ENCODE results near the gene CAP2.

Gene CAP2

GRCh38 chr6:17589406-17590096, 196.2 kb downstream of the CAP2 start:
- no peak for DNase-seq

DNA sequence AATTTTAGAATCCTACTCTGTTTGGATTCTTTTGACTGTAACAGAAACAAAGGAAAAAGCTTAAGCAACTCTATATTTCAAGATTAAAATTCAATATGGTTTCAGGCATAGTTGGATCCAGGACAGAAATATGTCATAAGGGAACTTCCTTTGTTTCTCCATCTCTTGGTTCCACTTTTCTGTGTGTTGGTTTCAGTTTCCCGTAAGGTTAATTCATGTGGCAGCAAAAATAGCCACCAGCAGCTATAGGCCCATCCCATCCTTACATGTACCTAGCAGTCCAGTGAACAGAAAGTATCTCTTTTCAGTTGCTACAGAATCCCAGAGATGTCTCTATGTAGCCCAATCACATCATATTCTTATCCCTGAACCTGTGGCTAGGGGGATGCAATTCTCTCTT, 197.9 kb downstream of the CAP2 start:
- DNase-seq, result no peak

DNA sequence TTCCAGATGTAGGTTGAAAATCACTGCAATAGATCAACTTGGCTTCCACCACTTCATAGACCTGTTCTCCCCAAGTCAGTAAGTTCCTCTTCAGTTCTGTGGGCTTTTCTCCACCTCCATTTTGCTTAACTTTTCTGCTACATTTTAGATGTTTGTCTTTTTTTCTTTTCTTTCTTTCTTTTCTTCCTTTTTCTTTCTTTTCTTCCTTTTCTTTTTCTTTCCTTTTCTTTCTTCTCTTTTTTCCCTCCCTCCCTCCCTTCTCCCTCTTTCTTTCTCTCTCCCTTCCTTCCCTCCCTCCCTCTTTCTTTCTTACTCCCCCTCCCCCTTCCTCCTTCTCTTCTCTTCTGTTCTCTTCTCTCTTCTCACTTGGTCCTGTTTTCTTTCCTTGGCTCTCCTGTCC, 199.9 kb downstream of the CAP2 start:
- DNase-seq, result no peak

GRCh38 chr6:17596085-17596484, 202.7 kb downstream of the CAP2 start:
- no peak for DNase-seq

DNA sequence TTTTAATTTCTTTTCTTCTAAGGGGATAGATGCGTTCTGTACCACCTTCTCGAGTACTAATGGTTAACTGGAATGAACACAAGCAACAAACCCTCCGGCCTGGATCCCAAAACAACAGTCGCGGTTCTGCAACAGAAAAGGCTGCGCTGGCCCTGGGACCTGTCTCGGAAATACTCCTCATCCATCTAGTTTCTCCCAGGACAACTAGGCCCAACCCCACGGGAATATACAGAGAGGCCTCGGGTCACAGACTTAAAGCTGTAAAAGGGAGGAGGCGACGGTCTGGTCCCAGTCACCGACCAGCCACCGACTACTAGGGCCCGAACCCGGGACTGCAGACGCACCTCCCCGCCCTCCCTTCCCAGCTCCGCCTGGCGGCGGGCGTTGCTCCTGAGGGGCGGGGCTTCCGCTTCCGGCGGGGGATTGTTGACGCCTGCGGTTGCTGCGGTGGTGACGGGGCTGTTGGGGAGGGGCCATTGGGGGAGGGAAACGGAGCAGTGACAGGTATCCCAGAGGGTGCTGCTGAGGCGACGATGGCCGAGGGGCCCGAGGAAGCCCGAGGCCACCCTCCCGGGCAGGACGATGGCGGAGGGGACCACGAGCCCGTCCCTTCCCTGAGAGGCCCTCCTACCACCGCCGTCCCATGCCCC, 206.6 kb downstream of the CAP2 start, which contains the start of gene FAM8A1:
Gene FAM8A1, plus strand, starts transcription at position 426 of the 650 bp plus-strand sequence. Its CDS starts 108 bp downstream, at position 534.
- peak; percentile 79 for DNase-seq

- DNase-seq, result peak; percentile 55
These were observed 207.4 kb downstream of the CAP2 start for GRCh38 chr6:17600527-17601385.

DNA sequence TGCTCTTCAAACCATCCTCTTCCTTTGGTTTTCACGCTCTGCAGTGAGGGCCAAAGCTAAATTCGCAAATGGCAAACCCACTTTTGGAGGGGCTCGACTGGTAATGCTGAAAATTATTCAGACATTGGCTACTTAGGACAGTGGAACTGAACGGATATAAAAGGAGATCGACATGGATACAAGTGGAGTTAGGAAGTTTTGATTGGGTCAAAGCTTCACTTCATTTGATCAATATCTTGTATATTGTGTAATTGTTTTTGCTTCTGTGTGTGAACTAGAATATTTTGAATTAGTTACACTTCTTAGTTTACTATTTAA, 207.9 kb downstream of the CAP2 start:
- no peak for DNase-seq

GRCh38 chr6:17602888-17603287, 209.5 kb downstream of the CAP2 start:
- DNase-seq, result no peak

GRCh38 chr6:17606606-17607005, 213.2 kb downstream of the CAP2 start:
- no peak for DNase-seq
